HG02623 (cell line): ENCODE data around the gene CFAP46.

Source experiments
- ATAC-seq: cut with Tn5 transposase; IDR thresholded peaks from one replicate; pipeline ENCODE4 v1.9.1; 2021; ENCODE audit warnings: moderate library complexity; ENCODE audit not compliant: unreplicated experiment

Gene CFAP46

GRCh38 chr10:132946806-132947546 lies 4.6 kb upstream of the CFAP46 start:
- ATAC-seq, result no peak

- ATAC-seq, result no peak
Observed at GRCh38 chr10:132946311-132946710, 3.9 kb upstream of the CFAP46 start.

GRCh38 chr10:132945894-132946255 lies 3.5 kb upstream of the CFAP46 start:
- ATAC-seq, result no peak

- ATAC-seq, result no peak
Observed at GRCh38 chr10:132945125-132945893, 2.9 kb upstream of the CFAP46 start.

GRCh38 chr10:132944510-132944909 lies 2.1 kb upstream of the CFAP46 start:
- ATAC-seq, result no peak

- ATAC-seq, result no peak
Observed at GRCh38 chr10:132943791-132944404, 1.5 kb upstream of the CFAP46 start.

- ATAC-seq, result no peak
Observed at GRCh38 chr10:132943058-132943790, 854 bp upstream of the CFAP46 start.

GRCh38 chr10:132941640-132942051 lies 724 bp downstream of the CFAP46 start:
- no peak for ATAC-seq

- ATAC-seq, result no peak
Observed at GRCh38 chr10:132940791-132941465, 1.4 kb downstream of the CFAP46 start.

- no peak for ATAC-seq
Observed at GRCh38 chr10:132939957-132940790, 2.2 kb downstream of the CFAP46 start.

- ATAC-seq, result no peak
Observed at GRCh38 chr10:132939378-132939955, 2.9 kb downstream of the CFAP46 start.

- ATAC-seq, result no peak
Observed at GRCh38 chr10:132938472-132939339, 3.7 kb downstream of the CFAP46 start.

- ATAC-seq, result no peak
Observed at GRCh38 chr10:132937861-132938260, 4.5 kb downstream of the CFAP46 start.

GRCh38 chr10:132934953-132935352 lies 7.4 kb downstream of the CFAP46 start:
- ATAC-seq, result no peak

GRCh38 chr10:132933308-132934042 lies 8.9 kb downstream of the CFAP46 start:
- no peak for ATAC-seq

- ATAC-seq, result no peak
Observed at GRCh38 chr10:132932461-132933307, 9.7 kb downstream of the CFAP46 start.
